IMR-90 (cell line): ENCODE measurements around the gene MED4. TPM values are rescaled to one million over a fixed set of nuclear protein-coding genes. Genes with fewer than 3 reads are reported as not detected.

Source experiments
- ATAC-seq: fragments of 200-7000 bp; cut with Tn5 transposase; 2 replicates; pipeline ENCODE4 v1.9.1; 2020; ENCODE audit warnings: low read depth, mild to moderate bottlenecking, moderate library complexity
- BruUV-seq: library from RNA; stranded (reverse); fragments of 400-500 nt; replicated peaks from 2 replicates; lab custom pipeline; 2021; lab: Mats Ljungman, UMichigan
- CTCF ChIA-PET: fragments of 300-600 bp; formaldehyde crosslinking; extraction: SDS; loops from one replicate; lab custom pipeline; 2021; ENCODE audit warnings: antibody characterized with exemption; lab: Yijun Ruan, JAX
- POLR2A ChIA-PET: fragments of 300-600 bp; sonication (Branson Sonifier 250); formaldehyde crosslinking; loops from one replicate; lab custom pipeline; 2022; ENCODE audit warnings: antibody characterized with exemption; ENCODE audit not compliant: unreplicated experiment; lab: Charles Lee
- DNase-seq: peaks from one replicate; pipeline ENCODE4 v3.0.0; 2013
- H2AFZ ChIP-seq: replicated peaks from 2 replicates; pipeline ENCODE3; 2013; ENCODE audit warnings: low read length, mild to moderate bottlenecking; ENCODE audit not compliant: poor library complexity
- H2AK5ac ChIP-seq: 2 replicates; pipeline ENCODE4 v1.6.1; 2013; ENCODE audit warnings: low read depth, low read length, inconsistent platforms
- H2AK9ac ChIP-seq: replicated peaks from 2 replicates; pipeline ENCODE3; 2013; ENCODE audit warnings: mild to moderate bottlenecking, low read depth, low read length, moderate library complexity; ENCODE audit not compliant: poor library complexity
- H2BK120ac ChIP-seq: 2 replicates; pipeline ENCODE4 v1.6.1; 2013; ENCODE audit warnings: low read depth, low read length, inconsistent platforms
- H2BK15ac ChIP-seq: 3 replicates; pipeline ENCODE4 v1.6.1; 2013; ENCODE audit warnings: low read depth, low read length, inconsistent platforms
- H2BK20ac ChIP-seq: 2 replicates; pipeline ENCODE4 v1.6.1; 2013; ENCODE audit warnings: low read depth, mild to moderate bottlenecking, inconsistent platforms, low read length, moderate library complexity
- H2BK5ac ChIP-seq: 2 replicates; pipeline ENCODE4 v1.6.1; 2013; ENCODE audit warnings: mild to moderate bottlenecking, low read depth, low read length, inconsistent platforms; ENCODE audit not compliant: poor library complexity, severe bottlenecking
- H3K14ac ChIP-seq: replicated peaks from 2 replicates; pipeline ENCODE4 v1.6.1; 2013; ENCODE audit warnings: low read depth, low read length, inconsistent platforms
- H3K18ac ChIP-seq: 2 replicates; pipeline ENCODE4 v1.6.1; 2013; ENCODE audit warnings: low read depth, low read length, control low read depth
- H3K23ac ChIP-seq: 2 replicates; pipeline ENCODE4 v1.6.1; 2013; ENCODE audit warnings: low read depth, low read length, inconsistent platforms
- H3K27ac ChIP-seq: 2 replicates; pipeline ENCODE4 v1.5.1; 2013; ENCODE audit warnings: mild to moderate bottlenecking, control low read depth, low read length; ENCODE audit not compliant: insufficient read depth
- H3K27me3 ChIP-seq: 2 replicates; pipeline ENCODE4 v1.6.1; 2013; ENCODE audit warnings: low read length; ENCODE audit not compliant: control insufficient read depth, insufficient read depth
- H3K36me3 ChIP-seq: 2 replicates; pipeline ENCODE4 v1.6.1; 2013; ENCODE audit warnings: low read length, mixed read lengths; ENCODE audit not compliant: control insufficient read depth, insufficient read depth
- H3K4ac ChIP-seq: 2 replicates; pipeline ENCODE4 v1.6.1; 2013; ENCODE audit warnings: low read depth, low read length, inconsistent platforms
- H3K4me1 ChIP-seq: 2 replicates; pipeline ENCODE4 v1.6.1; 2013; ENCODE audit warnings: low read length, mixed read lengths; ENCODE audit not compliant: control insufficient read depth, insufficient read depth
- H3K4me2 ChIP-seq: 2 replicates; pipeline ENCODE4 v1.6.1; 2013; ENCODE audit warnings: low read depth, mild to moderate bottlenecking, control low read depth, low read length, moderate library complexity
- H3K4me3 ChIP-seq: 2 replicates; pipeline ENCODE4 v1.5.1; 2013; ENCODE audit warnings: low read depth, mild to moderate bottlenecking, control low read depth, low read length, moderate library complexity; ENCODE audit not compliant: insufficient read depth
- H3K56ac ChIP-seq: 2 replicates; pipeline ENCODE4 v1.6.1; 2013; ENCODE audit warnings: low read length, inconsistent platforms; ENCODE audit not compliant: insufficient read depth; ENCODE audit errors: extremely low read depth
- H3K79me1 ChIP-seq, 2 experiments: 2 replicates each; pipeline ENCODE4 v1.6.1; 2013; ENCODE audit warnings: low read length in 2 of 2, inconsistent platforms in 1 of 2, low read depth in 1 of 2
- H3K9ac ChIP-seq: 2 replicates; pipeline ENCODE4 v1.6.1; 2013; ENCODE audit warnings: low read depth, low read length, control low read depth
- H3K9me1 ChIP-seq: 2 replicates; pipeline ENCODE4 v1.6.1; 2013; ENCODE audit warnings: low read length, inconsistent platforms; ENCODE audit not compliant: insufficient read depth
- H3K9me3 ChIP-seq: 2 replicates; pipeline ENCODE4 v1.6.1; 2013; ENCODE audit warnings: low read length; ENCODE audit not compliant: control insufficient read depth, insufficient read depth
- H4K20me1 ChIP-seq: 2 replicates; pipeline ENCODE4 v1.6.1; 2013; ENCODE audit warnings: low read length, inconsistent platforms; ENCODE audit not compliant: insufficient read depth
- H4K5ac ChIP-seq: 2 replicates; pipeline ENCODE4 v1.6.1; 2013; ENCODE audit warnings: mild to moderate bottlenecking, low read depth, low read length, control low read depth
- H4K8ac ChIP-seq, 2 experiments: 2 replicates each; pipeline ENCODE4 v1.6.1; 2013; ENCODE audit warnings: low read depth in 2 of 2, low read length in 2 of 2, control low read depth in 1 of 2, inconsistent platforms in 1 of 2
- H4K91ac ChIP-seq: 2 replicates; pipeline ENCODE4 v1.6.1; 2013; ENCODE audit warnings: low read depth, low read length, inconsistent platforms; ENCODE audit not compliant: insufficient read depth
- BHLHE40 ChIP-seq: fragments of 150-350 bp; IDR thresholded peaks from 2 replicates; pipeline ENCODE4 v1.6.1; 2016; ENCODE audit warnings: mild to moderate bottlenecking, low read depth, low read length
- CEBPB ChIP-seq: IDR thresholded peaks from 2 replicates; pipeline ENCODE4 v1.6.1; 2012; ENCODE audit warnings: low read depth, low read length, improper control_type of control experiment
- CHD1 ChIP-seq: IDR thresholded peaks from 2 replicates; pipeline ENCODE4 v1.6.1; 2012; ENCODE audit warnings: low read depth, low read length, improper control_type of control experiment
- CTCF ChIP-seq: conservative IDR thresholded peaks from 2 replicates; pipeline ENCODE4 v1.5.1; 2012; ENCODE audit warnings: mild to moderate bottlenecking, low read depth, low read length, improper control_type of control experiment
- ELK1 ChIP-seq: fragments of 150-350 bp; IDR thresholded peaks from 2 replicates; pipeline ENCODE4 v1.6.1; 2016; ENCODE audit warnings: low read depth, mild to moderate bottlenecking, low read length, moderate library complexity, borderline replicate concordance
- FOS ChIP-seq: fragments of 150-350 bp; IDR thresholded peaks from 2 replicates; pipeline ENCODE4 v1.6.1; 2016; ENCODE audit warnings: low read depth, low read length
- MAFK ChIP-seq: IDR thresholded peaks from 2 replicates; pipeline ENCODE4 v1.6.1; 2012; ENCODE audit warnings: low read depth, low read length, improper control_type of control experiment
- MAZ ChIP-seq: IDR thresholded peaks from 2 replicates; pipeline ENCODE4 v1.6.1; 2012; ENCODE audit warnings: low read depth, mild to moderate bottlenecking, low read length, improper control_type of control experiment, moderate library complexity, borderline replicate concordance
- MXI1 ChIP-seq: IDR thresholded peaks from 2 replicates; pipeline ENCODE4 v1.6.1; 2012; ENCODE audit warnings: low read depth, mild to moderate bottlenecking, low read length, moderate library complexity, borderline replicate concordance
- NFE2L2 ChIP-seq: fragments of 150-350 bp; IDR thresholded peaks from 2 replicates; pipeline ENCODE4 v1.6.1; 2016; ENCODE audit warnings: low read depth, mild to moderate bottlenecking, low read length
- POLR2A ChIP-seq: IDR thresholded peaks from 2 replicates; pipeline ENCODE4 v1.6.1; 2012; ENCODE audit warnings: mild to moderate bottlenecking, low read depth, low read length
- RAD21 ChIP-seq: IDR thresholded peaks from 2 replicates; pipeline ENCODE4 v1.6.1; 2012; ENCODE audit warnings: low read length, improper control_type of control experiment
- RCOR1 ChIP-seq: IDR thresholded peaks from 2 replicates; pipeline ENCODE4 v1.6.1; 2012; ENCODE audit warnings: mild to moderate bottlenecking, low read length, improper control_type of control experiment; ENCODE audit not compliant: insufficient replicate concordance
- RFX5 ChIP-seq: IDR thresholded peaks from 2 replicates; pipeline ENCODE4 v1.8.0; 2012; ENCODE audit warnings: low read depth, mild to moderate bottlenecking, low read length, moderate library complexity
- SMC3 ChIP-seq: fragments of 150-350 bp; IDR thresholded peaks from 2 replicates; pipeline ENCODE4 v1.6.1; 2016; ENCODE audit warnings: low read depth, mild to moderate bottlenecking, antibody characterized with exemption, low read length, moderate library complexity
- USF2 ChIP-seq: fragments of 150-350 bp; IDR thresholded peaks from 2 replicates; pipeline ENCODE4 v1.6.1; 2017; ENCODE audit warnings: mild to moderate bottlenecking, antibody characterized with exemption, low read length, low read depth
- WGBS, 2 experiments: methylation state at CpG; one replicate each; pipeline versions ENCODE4 v1.1.5 to v1.1.7; 2013; ENCODE audit warnings: missing lambda C conversion rate in 2 of 2; ENCODE audit not compliant: insufficient read length in 1 of 2; ENCODE audit errors: extremely low coverage in 2 of 2; 5-methylcytosine and 5-hydroxymethylcytosine counted together
- dilution Hi-C: fragments of 300-500 bp; cut with HindIII; formaldehyde crosslinking; loops from one replicate; pipeline ENCODE4 v1.14.3; 2018; ENCODE audit warnings: low sequenced_read_pairs; ENCODE audit not compliant: unreplicated experiment
- in situ Hi-C: fragments of 300-500 bp; cut with MboI; formaldehyde crosslinking; loops from 3 replicates; pipeline ENCODE4 v1.14.3; 2019; ENCODE audit warnings: low sequenced_read_pairs, inconsistent platforms, mixed read lengths
- intact Hi-C: fragments of 100-400 bp; cut with micrococcal nuclease; formaldehyde crosslinking; loops from 2 replicates; pipeline ENCODE4 v1.10.0; 2022
- polyA plus RNA-seq, 3 experiments: library from polyadenylated mRNA; depleted of rRNA; stranded (reverse); fragments of >200 nt; gene quantifications; 2 replicates each; pipeline ENCODE4 v1.2.3, GENCODE V29; 2012; ENCODE audit warnings: low replicate concordance in 1 of 3
- total RNA-seq: library from RNA; depleted of rRNA; stranded (reverse); fragments of >200 nt; gene quantifications from 2 replicates; pipeline ENCODE4 v1.2.3, GENCODE V29; 2012

The MED4 gene
- total and polyA plus RNA-seq, 2 of the 4 experiments (the other 2 are of a cell fraction) = 25.3 to 40.5 TPM

GRCh38 chr13:48120241-48120640, 25.3 kb upstream of the MED4 start:
- Histone ChIP-seq H3K36me3 (no peaks in the 10 kb centered on the region), H4K5ac (no peak overlapping the region), H4K20me1 (no peaks in the 10 kb centered on the region), H3K9ac (no peak overlapping the region), H3K9me3 (no peaks in the 10 kb centered on the region), H2AFZ (no peak overlapping the region), H3K23ac (no peak overlapping the region), H3K4ac (no peak overlapping the region), H2BK20ac (no peak overlapping the region), H3K9me1 (no peaks in the 10 kb centered on the region), H3K4me2 (no peak overlapping the region), H3K79me1 (no peaks in the 10 kb centered on the region), H3K4me1 (no peaks in the 10 kb centered on the region), H2BK15ac (no peak overlapping the region), H4K8ac (no peak overlapping the region), H3K18ac (no peak overlapping the region), H2AK9ac (no peak overlapping the region), H3K56ac (no peak overlapping the region), H2BK120ac (no peak overlapping the region), H3K27ac (no peak overlapping the region), H3K27me3 (peaks cover 8% of the 10 kb centered on the region), H2AK5ac (no peak overlapping the region), H3K4me3 (no peak overlapping the region), H2BK5ac (no peak overlapping the region), H4K91ac (no peak overlapping the region), H3K14ac (no peak overlapping the region)
- no CpG with 5 or more reads among the region's 3 CpGs for WGBS, 2 experiments
- no peak for TF ChIP-seq CEBPB
- TF ChIP-seq USF2 = no peak
- TF ChIP-seq MAFK = no peak
- no peak for TF ChIP-seq NFE2L2
- no peak for TF ChIP-seq FOS
- no peak for TF ChIP-seq RAD21
- no peak for TF ChIP-seq CTCF
- TF ChIP-seq RFX5 = no peak
- TF ChIP-seq SMC3 = no peak
- TF ChIP-seq BHLHE40 = no peak
- no peak for TF ChIP-seq RCOR1
- TF ChIP-seq POLR2A = no peak
- no peak for TF ChIP-seq CHD1
- no peak for TF ChIP-seq ELK1
- no peak for TF ChIP-seq MXI1
- TF ChIP-seq MAZ = no peak
- dilution Hi-C loops (no loop called here), in situ Hi-C loops (no loop called here), intact Hi-C loops (no loop called here)
- DNase-seq (no peak), ATAC-seq (no peak)
- CTCF ChIA-PET = no interaction called here
- POLR2A ChIA-PET = no interaction called here
- no TSS peak for BruUV-seq
